T-helper 2 cell treated with Interferon-gamma antibody and Interleukin-4, amounts not matched to agents 100 ng/mL and 5 ng/mL, for 36 hours (primary cell): ENCODE measurements around the gene ELL3. TPM values are rescaled to one million over a fixed set of nuclear protein-coding genes. Genes with fewer than 3 reads are reported as not detected.
"Not testable (repeated sequence)": the region's sequence is repeated elsewhere in the genome, so short reads cannot be mapped to it uniquely, and the experiment has no call there.

Experiments
- intact Hi-C: fragments of 100-400 bp; cut with micrococcal nuclease; formaldehyde crosslinking; loops from one replicate; pipeline ENCODE4 v1.15.1; 2023
- total RNA-seq: library from RNA; stranded (reverse); gene quantifications from 2 replicates; pipeline ENCODE4 v1.2.3, GENCODE V29; 2022

ELL3 gene
- total RNA-seq: 0.64 and 1.4 TPM in 2 replicates

- intact Hi-C loops: loop anchor here (1.0 kb wide), 3 partner anchors 16 to 266 kb away; partner anchors contain the start of gene SERF2
Measured at GRCh38 chr15:43776718-43777266, at the start of gene ELL3. Gene ELL3, minus strand, starts transcription at chr15:43776966. Its CDS starts 65 bp downstream, at chr15:43776901.

GRCh38 chr15:43826029-43826507, 49.3 kb upstream of the ELL3 start:
- intact Hi-C loops: loop anchor here (1.0 to 10.0 kb wide), 2 partner anchors 49 to 899 kb away; no protein-coding TSS in a partner anchor

GRCh38 chr15:43825305-43825704, 48.5 kb upstream of the ELL3 start:
- intact Hi-C loops: loop anchor here (2.0 to 10.0 kb wide), 2 partner anchors 77 to 899 kb away; no protein-coding TSS in a partner anchor

- intact Hi-C loops: loop anchor here (1.0 to 10.0 kb wide), 4 partner anchors 24 to 900 kb away; partner anchors contain the start of genes HYPK, SERF2 and SERINC4
Measured at GRCh38 chr15:43824302-43825246, 47.8 kb upstream of the ELL3 start, which contains the start of gene MFAP1. Gene MFAP1, minus strand, starts transcription at chr15:43824690. Its CDS starts 121 bp downstream, at chr15:43824569.

GRCh38 chr15:43821505-43821904, 44.7 kb upstream of the ELL3 start:
- intact Hi-C loops: loop anchor here (10.0 kb wide), 1 partner anchor 903 kb away; no protein-coding TSS in a partner anchor

GRCh38 chr15:43815064-43815463, 38.3 kb upstream of the ELL3 start:
- intact Hi-C loops: not testable (repeated sequence)

- intact Hi-C loops: no loop called here
Measured at GRCh38 chr15:43808960-43809678, 32.4 kb upstream of the ELL3 start.

- intact Hi-C loops: no loop called here
Measured at GRCh38 chr15:43808435-43808950, 31.7 kb upstream of the ELL3 start.

GRCh38 chr15:43802676-43803075, 25.9 kb upstream of the ELL3 start:
- intact Hi-C loops: not testable (repeated sequence)

- intact Hi-C loops: loop anchor here (1.0 kb wide), 2 partner anchors 8 to 24 kb away; partner anchors contain the start of genes MFAP1 and SERF2
Measured at GRCh38 chr15:43800286-43801141, 23.7 kb upstream of the ELL3 start, which contains the start of gene HYPK. Gene HYPK, plus strand, starts transcription at chr15:43800599. Its CDS starts 24 bp downstream, at chr15:43800623.

GRCh38 chr15:43799945-43800285, 23.1 kb upstream of the ELL3 start, which contains the start of gene SERINC4:
Gene SERINC4, minus strand, starts transcription at chr15:43800220. Its CDS starts 234 bp downstream, at chr15:43799986.
- intact Hi-C loops: loop anchor here (1.0 kb wide), 2 partner anchors 8 to 24 kb away; partner anchors contain the start of genes MFAP1 and SERF2

GRCh38 chr15:43799209-43799944, 22.6 kb upstream of the ELL3 start:
- intact Hi-C loops: no loop called here

- intact Hi-C loops: no loop called here
Measured at GRCh38 chr15:43796566-43796965, 19.8 kb upstream of the ELL3 start.

- intact Hi-C loops: no loop called here
Measured at GRCh38 chr15:43795997-43796396, 19.2 kb upstream of the ELL3 start.

- intact Hi-C loops: no loop called here
Measured at GRCh38 chr15:43795197-43795596, 18.4 kb upstream of the ELL3 start.

- intact Hi-C loops: loop anchor here (5.0 kb wide), 1 partner anchor 282 kb away; no protein-coding TSS in a partner anchor
Measured at GRCh38 chr15:43794269-43795037, 17.7 kb upstream of the ELL3 start.

- intact Hi-C loops: loop anchor here (5.0 kb wide), 1 partner anchor 281 kb away; no protein-coding TSS in a partner anchor
Measured at GRCh38 chr15:43793647-43794046, 16.9 kb upstream of the ELL3 start.
